Measurements from ENCODE around the gene NOX5.
"Not testable (repeated sequence)": the region's sequence is repeated elsewhere in the genome, so short reads cannot be mapped to it uniquely, and the experiment has no call there.

NOX5 gene

GRCh38 chr15:69061414-69061842 is 46.9 kb downstream of the NOX5 start:
- no peak overlapping the region for H3K4me3 ChIP-seq (ENCODE audit: low read depth, low read length)
- no peak for DNase-seq (ENCODE audit: low read depth, low spot score)
- in situ Hi-C loops (cut with HindIII; ENCODE audit: low sequenced_read_pairs) = no loop called here
- TF ChIP-seq, protein P1, sequence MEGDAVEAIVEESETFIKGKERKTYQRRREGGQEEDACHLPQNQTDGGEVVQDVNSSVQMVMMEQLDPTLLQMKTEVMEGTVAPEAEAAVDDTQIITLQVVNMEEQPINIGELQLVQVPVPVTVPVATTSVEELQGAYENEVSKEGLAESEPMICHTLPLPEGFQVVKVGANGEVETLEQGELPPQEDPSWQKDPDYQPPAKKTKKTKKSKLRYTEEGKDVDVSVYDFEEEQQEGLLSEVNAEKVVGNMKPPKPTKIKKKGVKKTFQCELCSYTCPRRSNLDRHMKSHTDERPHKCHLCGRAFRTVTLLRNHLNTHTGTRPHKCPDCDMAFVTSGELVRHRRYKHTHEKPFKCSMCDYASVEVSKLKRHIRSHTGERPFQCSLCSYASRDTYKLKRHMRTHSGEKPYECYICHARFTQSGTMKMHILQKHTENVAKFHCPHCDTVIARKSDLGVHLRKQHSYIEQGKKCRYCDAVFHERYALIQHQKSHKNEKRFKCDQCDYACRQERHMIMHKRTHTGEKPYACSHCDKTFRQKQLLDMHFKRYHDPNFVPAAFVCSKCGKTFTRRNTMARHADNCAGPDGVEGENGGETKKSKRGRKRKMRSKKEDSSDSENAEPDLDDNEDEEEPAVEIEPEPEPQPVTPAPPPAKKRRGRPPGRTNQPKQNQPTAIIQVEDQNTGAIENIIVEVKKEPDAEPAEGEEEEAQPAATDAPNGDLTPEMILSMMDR (IDR thresholded peaks at IDR 0.05; ENCODE audit: low read depth, low read length) = no peak

DNA sequence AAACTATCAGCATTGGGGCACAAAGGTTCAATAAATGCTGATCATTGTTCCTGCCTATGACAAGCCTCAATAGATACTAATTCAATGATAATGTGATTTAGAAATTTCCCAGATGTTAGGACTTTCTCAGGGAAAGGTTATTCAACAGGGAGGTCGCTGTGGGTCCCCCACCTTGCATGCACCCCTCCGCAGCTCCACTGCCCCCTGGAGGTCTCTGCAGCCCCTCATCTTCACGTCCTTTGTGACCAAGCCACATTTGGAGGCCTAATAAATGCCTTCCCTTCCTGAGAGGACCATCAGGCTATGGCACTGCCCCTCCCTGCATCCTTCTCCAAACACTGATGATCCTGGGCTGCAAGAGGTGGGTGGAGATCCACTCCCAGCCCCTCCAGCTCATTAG is 50.2 kb downstream of the NOX5 start:
- TF ChIP-seq, protein P1 (IDR thresholded peaks at IDR 0.05; ENCODE audit: low read depth, low read length) = peak; percentile 8
- H3K4me3 ChIP-seq (ENCODE audit: low read depth, low read length) = no peak overlapping the region
- in situ Hi-C loops (cut with HindIII; ENCODE audit: low sequenced_read_pairs) = no loop called here
- no peak for DNase-seq (ENCODE audit: low read depth, low spot score)

DNA sequence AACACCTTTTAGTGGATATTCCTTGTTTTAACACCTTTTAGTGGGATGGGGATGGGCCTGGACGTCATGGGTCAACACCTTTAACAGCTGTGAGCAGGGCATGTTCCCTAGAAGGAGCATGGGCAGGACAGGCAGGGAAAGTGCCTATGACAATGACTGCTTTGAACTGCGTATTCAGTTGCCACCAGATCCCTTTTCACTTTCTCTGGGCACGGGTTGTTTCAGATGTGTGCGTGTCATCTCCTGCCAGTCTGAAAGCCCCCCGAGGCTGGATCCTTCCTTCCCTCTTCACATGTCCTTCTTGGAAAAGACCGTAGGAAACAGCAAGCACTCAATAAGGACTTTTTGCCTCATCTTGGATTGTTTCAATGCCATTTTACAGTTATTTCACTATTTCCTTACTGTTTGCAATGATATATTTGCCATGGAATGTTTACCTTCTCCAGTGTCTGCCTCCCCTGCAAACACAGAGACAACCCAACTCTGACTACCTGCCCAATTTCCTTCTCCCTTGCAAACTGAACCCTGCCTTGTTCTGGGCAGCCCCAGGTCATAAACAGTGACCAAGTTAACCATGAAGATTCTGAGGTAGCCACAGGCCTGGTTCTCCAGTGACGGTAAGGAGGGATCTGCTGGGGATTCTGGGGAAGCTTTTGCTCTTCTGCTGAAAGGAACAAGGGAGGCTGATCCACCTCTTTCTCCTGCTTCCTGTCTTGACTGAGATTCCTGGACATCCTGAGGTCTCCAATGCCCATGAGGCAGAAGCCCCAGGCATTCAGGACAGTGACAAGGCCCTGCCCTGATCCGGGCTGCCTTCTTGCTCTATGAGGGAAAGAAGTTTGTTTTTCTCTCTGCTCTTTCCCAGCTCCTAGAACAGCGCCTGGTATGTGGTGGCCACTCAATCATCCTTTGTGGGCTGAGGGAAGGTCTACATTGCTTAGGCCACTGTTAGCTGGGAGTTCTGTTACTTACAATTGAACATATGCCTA is 51.8 kb downstream of the NOX5 start:
- TF ChIP-seq, protein P1 (IDR thresholded peaks at IDR 0.05; ENCODE audit: low read depth, low read length) = no peak

GRCh38 chr15:69067296-69067695 is 52.8 kb downstream of the NOX5 start:
- DNase-seq (ENCODE audit: low read depth, low spot score) = no peak
- in situ Hi-C loops (cut with HindIII; ENCODE audit: low sequenced_read_pairs) = no loop called here
- H3K4me3 ChIP-seq (ENCODE audit: low read depth, low read length) = no peak overlapping the region
- TF ChIP-seq, protein P1 (IDR thresholded peaks at IDR 0.05; ENCODE audit: low read depth, low read length) = no peak

More for the DNA sequence above, 51.8 kb downstream of the NOX5 start:
- in situ Hi-C loops (cut with HindIII; ENCODE audit: low sequenced_read_pairs) = no loop called here
- DNase-seq (ENCODE audit: low read depth, low spot score) = no peak
- no peak overlapping the region for H3K4me3 ChIP-seq (ENCODE audit: low read depth, low read length)

GRCh38 chr15:69068157-69068556 is 53.7 kb downstream of the NOX5 start:
- DNase-seq (ENCODE audit: low read depth, low spot score) = no peak
- no peak overlapping the region for H3K4me3 ChIP-seq (ENCODE audit: low read depth, low read length)
- in situ Hi-C loops (cut with HindIII; ENCODE audit: low sequenced_read_pairs) = no loop called here
- TF ChIP-seq, protein P1 (IDR thresholded peaks at IDR 0.05; ENCODE audit: low read depth, low read length) = no peak

- DNase-seq (ENCODE audit: low read depth, low spot score); in situ Hi-C loops (cut with HindIII; ENCODE audit: low sequenced_read_pairs); H3K4me3 ChIP-seq (ENCODE audit: low read depth, low read length): not testable (repeated sequence)
These were observed 54.8 kb downstream of the NOX5 start for GRCh38 chr15:69069290-69069689.

DNA sequence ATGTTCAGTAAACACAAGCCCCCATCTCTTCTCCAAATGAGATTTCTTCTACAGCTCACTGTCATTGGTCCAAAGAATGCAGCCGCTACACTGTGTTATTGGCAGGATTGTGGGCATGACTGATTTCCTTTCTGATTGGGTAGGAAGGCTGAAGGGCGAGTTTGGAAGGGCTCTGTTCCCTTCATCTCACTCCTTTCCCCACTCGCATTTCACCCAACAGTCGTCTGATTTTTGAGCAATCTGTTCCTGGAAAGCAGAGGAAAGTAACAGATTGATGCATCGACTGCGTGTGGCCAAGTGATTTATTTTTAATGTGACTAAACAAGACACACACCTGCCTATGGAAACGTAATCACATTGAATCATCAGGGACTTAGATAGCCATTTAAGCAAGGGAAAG is 55.5 kb downstream of the NOX5 start:
- H3K4me3 ChIP-seq (ENCODE audit: low read depth, low read length) = no peak overlapping the region
- in situ Hi-C loops (cut with HindIII; ENCODE audit: low sequenced_read_pairs) = no loop called here
- TF ChIP-seq, protein P1 (IDR thresholded peaks at IDR 0.05; ENCODE audit: low read depth, low read length) = no peak
- DNase-seq (ENCODE audit: low read depth, low spot score) = no peak
